GM23248 (cell line): ENCODE measurements around the gene ZNF598.

ENCODE experiments used
- EZH2 ChIP-seq: fragments of 200-600 bp; sonication (generic); IDR thresholded peaks from 2 replicates; pipeline ENCODE4 v1.6.1; 2018; ENCODE audit warnings: antibody characterized with exemption, mild to moderate bottlenecking; ENCODE audit not compliant: insufficient read depth, poor library complexity, severe bottlenecking
- EZH2phosphoT487 ChIP-seq: fragments of 200-600 bp; sonication (generic); IDR thresholded peaks from 2 replicates; pipeline ENCODE4 v1.6.1; 2018; ENCODE audit warnings: antibody characterized with exemption, moderate library complexity, mild to moderate bottlenecking, low read depth; ENCODE audit not compliant: insufficient read depth

DNA sequence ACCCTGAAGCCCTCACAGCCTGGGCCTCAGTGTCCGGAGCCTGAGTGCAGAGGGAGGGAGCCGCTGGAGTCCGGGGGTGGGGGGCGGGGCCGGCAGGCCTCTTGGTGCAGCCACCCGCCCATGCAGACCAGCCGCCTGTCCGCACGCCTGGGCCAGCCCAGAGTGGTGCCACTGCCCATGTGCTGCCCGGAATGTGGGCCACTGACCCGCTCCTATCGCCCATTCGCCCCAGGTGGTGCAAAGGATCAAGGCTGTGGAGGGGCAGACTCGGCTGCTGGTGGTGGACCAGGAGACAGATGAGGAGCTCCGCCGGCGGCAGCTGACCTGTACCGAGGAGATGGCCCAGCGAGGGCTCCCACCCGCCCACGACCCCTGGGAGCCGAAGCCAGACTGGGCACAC, 19.7 kb upstream of the ZNF598 start:
- TF ChIP-seq EZH2 (no peak), EZH2phosphoT487 (no peak)
